ENCODE results near the gene CTTNBP2. TPM values are rescaled to one million over a fixed set of nuclear protein-coding genes. Genes with fewer than 3 reads are reported as not detected.

The CTTNBP2 gene
- polyA plus RNA-seq, 1 donor from 2014 or later: 53.5 TPM

GRCh38 chr7:117808910-117809705, 64.1 kb downstream of the CTTNBP2 start:
- Histone ChIP-seq H2AFZ (ENCODE audit: low read depth, low read length) (no peak overlapping the region), H3K27me3 (ENCODE audit: insufficient read depth, low read depth, low read length) (no peaks in the 10 kb centered on the region), H3K27ac (ENCODE audit: low read length) (peak overlapping the region; percentile 72), H3K9ac (ENCODE audit: low read length) (peak overlapping the region; percentile 15), H3K4me2 (ENCODE audit: low read length) (peak overlapping the region; percentile 20), H4K20me1 (ENCODE audit: insufficient read depth) (no peaks in the 10 kb centered on the region), H3K36me3 (ENCODE audit: insufficient read depth, low read length) (no peaks in the 10 kb centered on the region), H3K79me2 (replicated peaks; ENCODE audit: insufficient read depth, low read length) (no peaks in the 10 kb centered on the region), H3F3A (ENCODE audit: insufficient read depth, low read length, poor library complexity, severe bottlenecking) (peaks cover 3% of the 10 kb centered on the region), H3K4me3 (ENCODE audit: low read length) (peak overlapping the region; percentile 32), H3K9me2 (ENCODE audit: insufficient read depth, low read length) (no peaks in the 10 kb centered on the region), H3K9me3 (ENCODE audit: low read length) (no peaks in the 10 kb centered on the region)
- TF ChIP-seq EZH2 (IDR thresholded peaks at IDR 0.05; ENCODE audit: borderline replicate concordance, insufficient read depth, low read length, poor library complexity, severe bottlenecking) (no peak), CTCF (IDR thresholded peaks at IDR 0.05; ENCODE audit: poor library complexity, severe bottlenecking) (no peak), EP300 (conservative IDR thresholded peaks at IDR 0.05; ENCODE audit: poor library complexity, severe bottlenecking) (no peak), RAD21 (conservative IDR thresholded peaks at IDR 0.05) (no peak), REST (IDR thresholded peaks at IDR 0.05; ENCODE audit: borderline replicate concordance) (no peak), POLR2AphosphoS5 (IDR thresholded peaks at IDR 0.05) (no peak), MXI1 (conservative IDR thresholded peaks at IDR 0.05; ENCODE audit: poor library complexity, severe bottlenecking) (no peak), TAF1 (IDR thresholded peaks at IDR 0.05; ENCODE audit: low read depth) (no peak), SMC3 (conservative IDR thresholded peaks at IDR 0.05; ENCODE audit: poor library complexity) (no peak)

- Histone ChIP-seq H3K27me3 (ENCODE audit: insufficient read depth, low read depth, low read length) (no peaks in the 10 kb centered on the region), H2AFZ (ENCODE audit: low read depth, low read length) (no peak overlapping the region), H3F3A (ENCODE audit: insufficient read depth, low read length, poor library complexity, severe bottlenecking) (peaks cover 3% of the 10 kb centered on the region), H3K9ac (ENCODE audit: low read length) (no peak overlapping the region), H3K9me2 (ENCODE audit: insufficient read depth, low read length) (no peaks in the 10 kb centered on the region), H3K4me3 (ENCODE audit: low read length) (peak overlapping the region; percentile 32), H3K4me2 (ENCODE audit: low read length) (no peak overlapping the region), H3K9me3 (ENCODE audit: low read length) (no peaks in the 10 kb centered on the region), H3K79me2 (replicated peaks; ENCODE audit: insufficient read depth, low read length) (no peaks in the 10 kb centered on the region), H3K27ac (ENCODE audit: low read length) (peak overlapping the region; percentile 72), H3K36me3 (ENCODE audit: insufficient read depth, low read length) (no peaks in the 10 kb centered on the region), H4K20me1 (ENCODE audit: insufficient read depth) (no peaks in the 10 kb centered on the region)
- peak; percentile 84 for TF ChIP-seq EP300 (conservative IDR thresholded peaks at IDR 0.05; ENCODE audit: poor library complexity, severe bottlenecking)
- TF ChIP-seq POLR2AphosphoS5 (IDR thresholded peaks at IDR 0.05): peak; percentile 82
- peak; percentile 73 for TF ChIP-seq REST (IDR thresholded peaks at IDR 0.05; ENCODE audit: borderline replicate concordance)
- no peak for TF ChIP-seq EZH2 (IDR thresholded peaks at IDR 0.05; ENCODE audit: borderline replicate concordance, insufficient read depth, low read length, poor library complexity, severe bottlenecking)
- TF ChIP-seq MXI1 (conservative IDR thresholded peaks at IDR 0.05; ENCODE audit: poor library complexity, severe bottlenecking): no peak
- no peak for TF ChIP-seq SMC3 (conservative IDR thresholded peaks at IDR 0.05; ENCODE audit: poor library complexity)
- no peak for TF ChIP-seq CTCF (IDR thresholded peaks at IDR 0.05; ENCODE audit: poor library complexity, severe bottlenecking)
These were observed 64.9 kb downstream of the CTTNBP2 start for GRCh38 chr7:117808341-117808757.
